Measurements from ENCODE around the gene LRRC27.

LRRC27 gene

GRCh38 chr10:132374612-132375011, 42.6 kb downstream of the LRRC27 start:
- TF ChIP-seq NFIC (IDR thresholded peaks at IDR 0.05) (no peak), EGR1 (IDR thresholded peaks at IDR 0.05) (no peak), ZBTB7A (IDR thresholded peaks at IDR 0.05; ENCODE audit: low read depth) (no peak), USF1 (IDR thresholded peaks at IDR 0.05) (no peak)

- TF ChIP-seq EGR1 (IDR thresholded peaks at IDR 0.05) (no peak), MAX (IDR thresholded peaks at IDR 0.05) (peak; percentile 74), USF1 (IDR thresholded peaks at IDR 0.05) (peak; percentile 37; the same call in 1 of the 2 replicates), TCF12 (IDR thresholded peaks at IDR 0.05; ENCODE audit: low read depth) (no peak)
Observed at GRCh38 chr10:132375116-132375794, 43.3 kb downstream of the LRRC27 start.

GRCh38 chr10:132375795-132376297, 43.9 kb downstream of the LRRC27 start:
- no peak for TF ChIP-seq TEAD4 (IDR thresholded peaks at IDR 0.05)
- no peak for TF ChIP-seq TAF1 (IDR thresholded peaks at IDR 0.05; ENCODE audit: low read depth)
- TF ChIP-seq USF1 (IDR thresholded peaks at IDR 0.05), result no peak
- TF ChIP-seq CREB1 (IDR thresholded peaks at IDR 0.05; ENCODE audit: low read depth), result no peak
- TF ChIP-seq EGR1 (IDR thresholded peaks at IDR 0.05), result no peak
- no peak for TF ChIP-seq RAD21 (IDR thresholded peaks at IDR 0.05; ENCODE audit: low read depth)
- no peak for TF ChIP-seq MAX (IDR thresholded peaks at IDR 0.05)
- TF ChIP-seq REST (IDR thresholded peaks at IDR 0.05; ENCODE audit: low read depth), result no peak
- TF ChIP-seq ZBTB7A (IDR thresholded peaks at IDR 0.05; ENCODE audit: low read depth), result no peak
- TF ChIP-seq TCF12 (IDR thresholded peaks at IDR 0.05; ENCODE audit: low read depth), result no peak

- no peak for TF ChIP-seq TEAD4 (IDR thresholded peaks at IDR 0.05)
- no peak for TF ChIP-seq TCF12 (IDR thresholded peaks at IDR 0.05; ENCODE audit: low read depth)
- no peak for TF ChIP-seq EP300 (IDR thresholded peaks at IDR 0.05; ENCODE audit: borderline replicate concordance)
- no peak for TF ChIP-seq CEBPB (IDR thresholded peaks at IDR 0.05)
- TF ChIP-seq MAX (IDR thresholded peaks at IDR 0.05), result no peak
- no peak for TF ChIP-seq NFIC (IDR thresholded peaks at IDR 0.05)
- TF ChIP-seq RAD21 (IDR thresholded peaks at IDR 0.05; ENCODE audit: low read depth), result no peak
- no peak for TF ChIP-seq TAF1 (IDR thresholded peaks at IDR 0.05; ENCODE audit: low read depth)
- no peak for TF ChIP-seq CREB1 (IDR thresholded peaks at IDR 0.05; ENCODE audit: low read depth)
- no peak for TF ChIP-seq USF1 (IDR thresholded peaks at IDR 0.05)
- no peak for TF ChIP-seq ZBTB7A (IDR thresholded peaks at IDR 0.05; ENCODE audit: low read depth)
- no peak for TF ChIP-seq REST (IDR thresholded peaks at IDR 0.05; ENCODE audit: low read depth)
- TF ChIP-seq YY1 (IDR thresholded peaks at IDR 0.05; ENCODE audit: low read depth), result no peak
- TF ChIP-seq FOXM1 (IDR thresholded peaks at IDR 0.05; ENCODE audit: borderline replicate concordance, low read depth), result no peak
Observed at GRCh38 chr10:132376394-132376851, 44.4 kb downstream of the LRRC27 start.

GRCh38 chr10:132377326-132377725, 45.3 kb downstream of the LRRC27 start:
- no peak for TF ChIP-seq TCF12 (IDR thresholded peaks at IDR 0.05; ENCODE audit: low read depth)
- no peak for TF ChIP-seq NFIC (IDR thresholded peaks at IDR 0.05)
- no peak for TF ChIP-seq CREB1 (IDR thresholded peaks at IDR 0.05; ENCODE audit: low read depth)
- no peak for TF ChIP-seq RAD21 (IDR thresholded peaks at IDR 0.05; ENCODE audit: low read depth)
- no peak for TF ChIP-seq TAF1 (IDR thresholded peaks at IDR 0.05; ENCODE audit: low read depth)
